K562 (cell line): Measurements from ENCODE around the gene IL18RAP. TPM values are rescaled to one million over a fixed set of nuclear protein-coding genes. Genes with fewer than 3 reads are reported as not detected.

Experiments
- COPS2 ChIP-seq: fragments of 450-650 bp; conservative IDR thresholded peaks from 2 replicates; pipeline ENCODE4 v1.6.1; 2016; ENCODE audit warnings: mild to moderate bottlenecking, moderate library complexity
- FIP1L1 ChIP-seq: fragments of 200-400 bp; formaldehyde crosslinking; IDR thresholded peaks from 2 replicates; pipeline ENCODE4 v1.6.1; 2018; ENCODE audit warnings: mild to moderate bottlenecking, low read depth, low read length; ENCODE audit not compliant: poor library complexity, severe bottlenecking
- GTF2E2 ChIP-seq: fragments of 200-800 bp; sonication (Bioruptor generic); IDR thresholded peaks from 2 replicates; pipeline ENCODE4 v1.6.1; 2016; ENCODE audit warnings: missing genetic modification characterization, missing compliant biosample characterization
- HCFC1 ChIP-seq: IDR thresholded peaks from 2 replicates; pipeline ENCODE4 v1.6.1; 2012; ENCODE audit warnings: low read depth, low read length, improper control_type of control experiment
- HMG20B ChIP-seq: fragments of 250-450 bp; sonication (Bioruptor Pico); IDR thresholded peaks from 2 replicates; pipeline ENCODE4 v1.5.0; 2021; ENCODE audit warnings: mild to moderate bottlenecking
- HSF4 ChIP-seq: fragments of 250-450 bp; sonication (Bioruptor Pico); IDR thresholded peaks from 2 replicates; pipeline ENCODE4 v2.1.2; 2022; ENCODE audit warnings: mild to moderate bottlenecking, moderate library complexity, borderline replicate concordance
- IFI16 ChIP-seq: fragments of 250-450 bp; sonication (Bioruptor Pico); IDR thresholded peaks from 2 replicates; pipeline ENCODE4 v2.1.2; 2022; ENCODE audit warnings: mild to moderate bottlenecking, inconsistent platforms
- NCOR1 ChIP-seq: fragments of 450-650 bp; IDR thresholded peaks from 2 replicates; pipeline ENCODE4 v1.6.1; 2016; ENCODE audit warnings: mild to moderate bottlenecking, moderate library complexity
- NEUROD1 ChIP-seq: fragments of 150-350 bp; IDR thresholded peaks from 2 replicates; pipeline ENCODE4 v1.6.1; 2014; ENCODE audit warnings: borderline replicate concordance, low read length, low read depth; ENCODE audit not compliant: partially characterized antibody
- NFE2 ChIP-seq: IDR thresholded peaks from 2 replicates; pipeline ENCODE4 v1.6.1; 2014; ENCODE audit warnings: antibody characterized with exemption, low read depth
- PPARD ChIP-seq: fragments of 250-450 bp; sonication (Bioruptor Pico); IDR thresholded peaks from 2 replicates; pipeline ENCODE4 v1.8.0; 2022; ENCODE audit warnings: inconsistent platforms, mild to moderate bottlenecking, moderate library complexity
- RAD51 ChIP-seq: fragments of 450-650 bp; IDR thresholded peaks from 2 replicates; pipeline ENCODE4 v1.7.1; 2016; ENCODE audit warnings: low read depth, mild to moderate bottlenecking, borderline replicate concordance
- SIN3A ChIP-seq, 2 experiments: fragments of 150-350 bp in 1 of 2; IDR thresholded peaks; 2 replicates each; pipeline ENCODE4 v1.6.1; 2011 to 2016; ENCODE audit warnings: borderline replicate concordance in 2 of 2, low read depth in 2 of 2, low read length in 2 of 2, mild to moderate bottlenecking in 2 of 2, moderate library complexity in 2 of 2; ENCODE audit not compliant: control insufficient read depth in 1 of 2
- SRF ChIP-seq, 2 experiments: fragments of 250-450, 450-650 bp in 1 of 2; sonication (Bioruptor Pico) in 1 of 2; sonication (generic) in 1 of 2; formaldehyde crosslinking; IDR thresholded peaks; 2 replicates each; pipeline versions ENCODE4 v1.5.0 to v1.5.1; 2020 to 2022; ENCODE audit warnings: mild to moderate bottlenecking in 1 of 2, missing genetic modification reagents in 1 of 2
- SRSF3 ChIP-seq: fragments of 200-400 bp; formaldehyde crosslinking; IDR thresholded peaks from 2 replicates; pipeline ENCODE4 v1.6.1; 2016; ENCODE audit warnings: mild to moderate bottlenecking, low read length, moderate library complexity; ENCODE audit not compliant: insufficient read depth
- STAG1 ChIP-seq: sonication (generic); formaldehyde crosslinking; IDR thresholded peaks from 2 replicates; pipeline ENCODE4 v1.5.0; 2020; ENCODE audit warnings: missing genetic modification reagents, borderline replicate concordance
- TAF15 ChIP-seq: fragments of 200-400 bp; formaldehyde crosslinking; IDR thresholded peaks from 2 replicates; pipeline ENCODE4 v1.6.1; 2017; ENCODE audit warnings: mild to moderate bottlenecking, low read depth, low read length, moderate library complexity
- TFAM ChIP-seq: fragments of 250-450 bp; sonication (Bioruptor Pico); conservative IDR thresholded peaks from 2 replicates; pipeline ENCODE4 v1.5.0; 2021; ENCODE audit warnings: mild to moderate bottlenecking, moderate library complexity
- U2AF1 ChIP-seq: fragments of 200-400 bp; formaldehyde crosslinking; optimal IDR thresholded peaks from 2 replicates; pipeline ENCODE3; 2017; ENCODE audit warnings: mild to moderate bottlenecking, low read depth, low read length, moderate library complexity
- U2AF2 ChIP-seq: fragments of 200-400 bp; formaldehyde crosslinking; optimal IDR thresholded peaks from 2 replicates; pipeline ENCODE3; 2017; ENCODE audit warnings: low read depth, mild to moderate bottlenecking, low read length
- YBX1 ChIP-seq: fragments of 450-650 bp; IDR thresholded peaks from 2 replicates; pipeline ENCODE4 v1.7.1; 2016; ENCODE audit warnings: mild to moderate bottlenecking
- ZEB2 ChIP-seq: fragments of 450-650 bp; IDR thresholded peaks from 2 replicates; pipeline ENCODE4 v1.6.1; 2016
- ZNF239 ChIP-seq: fragments of 250-450 bp; sonication (Bioruptor Pico); IDR thresholded peaks from 2 replicates; pipeline ENCODE4 v1.4.0; 2020; ENCODE audit warnings: mild to moderate bottlenecking
- polyA plus RNA-seq, 8 experiments: library from polyadenylated mRNA; depleted of rRNA in 4 of 8; stranded (reverse) in 5 of 8; unstranded in 3 of 8; fragments of >200 nt; fragmentation: Nextera tagmentation in 2 of 8; fragmentation: Illumina TruSeq in 1 of 8; extraction: Ambion mirVana in 2 of 8; extraction: Trizol in 1 of 8; gene quantifications; 2 replicates each; pipeline versions ENCODE4 v1.2.1 to v1.2.3, GENCODE V29; 2011 to 2014; ENCODE audit warnings: inconsistent platforms in 1 of 8, missing spikeins in 1 of 8
- total RNA-seq, 7 experiments: library from RNA; depleted of rRNA in 6 of 7; stranded (reverse); fragments of >200 nt in 6 of 7; fragmentation: Illumina TruSeq in 2 of 7; extraction: Trizol in 2 of 7; gene quantifications; 2 replicates each; pipeline versions ENCODE4 v1.2.1 to v1.2.3, GENCODE V29; 2011 to 2021; ENCODE audit warnings: low replicate concordance in 1 of 7
- TF ChIP-seq, protein P1 (sequence below): sonication (generic); formaldehyde crosslinking; IDR thresholded peaks from 2 replicates; pipeline ENCODE4 v1.8.0; 2022; ENCODE audit warnings: mild to moderate bottlenecking, missing genetic modification reagents, borderline replicate concordance
- TF ChIP-seq, protein P2 (sequence below): fragments of 250-450 bp; sonication (Bioruptor Pico); IDR thresholded peaks from 2 replicates; pipeline ENCODE4 v1.8.0; 2021; ENCODE audit warnings: moderate library complexity, mild to moderate bottlenecking, inconsistent platforms

IL18RAP gene
- total and polyA plus RNA-seq, 9 of the 15 experiments (the other 6 are each of a cell fraction or from before 2014, with no cell fraction given) = 1.1 to 20.5 (median 5.8) TPM

DNA sequence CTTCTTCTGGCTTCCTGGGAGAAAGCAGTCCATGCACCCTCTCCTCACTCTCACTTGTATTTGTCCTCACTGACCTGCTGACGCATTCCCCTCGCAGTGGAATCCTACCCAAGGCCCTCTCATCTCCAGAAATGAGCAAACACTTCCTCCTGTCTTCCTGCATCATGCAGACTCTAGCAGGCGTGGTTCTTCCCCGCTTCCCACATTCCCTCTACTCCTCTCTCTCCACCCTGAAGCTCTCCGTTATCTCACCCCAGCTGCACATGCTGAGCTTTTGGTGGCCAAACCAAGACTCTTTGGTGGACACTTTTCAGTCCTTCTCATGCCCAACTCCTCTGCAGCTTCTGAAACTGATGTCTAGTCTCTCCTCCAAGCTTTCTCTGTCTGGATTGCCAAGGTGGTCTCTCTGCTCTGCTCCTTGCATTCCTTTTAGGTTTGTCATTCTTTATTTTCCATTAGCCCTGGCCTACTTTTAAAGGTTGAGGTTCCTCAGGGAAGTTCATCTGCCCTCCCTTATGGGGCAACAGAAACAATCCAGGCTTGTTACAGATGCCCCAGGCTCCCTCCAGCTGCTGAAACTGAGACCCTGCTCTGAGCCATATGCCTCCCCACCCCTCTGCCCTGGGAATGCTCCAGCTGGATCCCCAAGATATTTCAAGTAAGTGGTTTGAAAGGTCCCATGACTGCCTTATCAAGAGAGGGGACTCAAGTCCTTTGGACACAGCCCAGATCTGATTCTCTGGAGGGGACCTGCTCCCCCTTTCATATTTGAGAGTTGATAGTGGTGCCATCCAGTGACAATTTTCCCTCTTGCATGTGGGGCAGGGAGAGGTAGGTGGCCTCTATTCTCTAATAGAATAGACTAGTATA lies 835 bp upstream of the IL18RAP start (continued):
- no peak for TF ChIP-seq FIP1L1
- no peak for TF ChIP-seq COPS2
- 0 out of 2 replicates have a peak, but pooled peaks have one; percentile 29 for TF ChIP-seq ZEB2
- no peak for TF ChIP-seq IFI16 (CRISPR knock-in tag)
- no peak for TF ChIP-seq TFAM (CRISPR knock-in tag)
- no peak for TF ChIP-seq HSF4
- TF ChIP-seq GTF2E2 (tag) = 0 out of 2 replicates have a peak, but pooled peaks have one; percentile 37
- TF ChIP-seq SIN3A (IDR thresholded peaks at IDR 0.05; ENCODE audit: borderline replicate concordance in 2 of 2, control insufficient read depth in 1 of 2, low read depth in 2 of 2, low read length in 2 of 2) = no peak
- TF ChIP-seq NCOR1 = peak; percentile 62
- no peak for TF ChIP-seq HMG20B (CRISPR knock-in tag)
- peak; percentile 37 for TF ChIP-seq NEUROD1
- TF ChIP-seq STAG1 (CRISPR knock-in tag) = no peak
- no peak for TF ChIP-seq HCFC1
- TF ChIP-seq SRF (CRISPR knock-in tag; IDR thresholded peaks at IDR 0.05) = no peak; a peak in 1 of 4 replicates
- TF ChIP-seq RAD51 = no peak
- TF ChIP-seq U2AF2 = no peak
- no peak for TF ChIP-seq YBX1
- no peak for TF ChIP-seq U2AF1
- TF ChIP-seq, protein P1, sequence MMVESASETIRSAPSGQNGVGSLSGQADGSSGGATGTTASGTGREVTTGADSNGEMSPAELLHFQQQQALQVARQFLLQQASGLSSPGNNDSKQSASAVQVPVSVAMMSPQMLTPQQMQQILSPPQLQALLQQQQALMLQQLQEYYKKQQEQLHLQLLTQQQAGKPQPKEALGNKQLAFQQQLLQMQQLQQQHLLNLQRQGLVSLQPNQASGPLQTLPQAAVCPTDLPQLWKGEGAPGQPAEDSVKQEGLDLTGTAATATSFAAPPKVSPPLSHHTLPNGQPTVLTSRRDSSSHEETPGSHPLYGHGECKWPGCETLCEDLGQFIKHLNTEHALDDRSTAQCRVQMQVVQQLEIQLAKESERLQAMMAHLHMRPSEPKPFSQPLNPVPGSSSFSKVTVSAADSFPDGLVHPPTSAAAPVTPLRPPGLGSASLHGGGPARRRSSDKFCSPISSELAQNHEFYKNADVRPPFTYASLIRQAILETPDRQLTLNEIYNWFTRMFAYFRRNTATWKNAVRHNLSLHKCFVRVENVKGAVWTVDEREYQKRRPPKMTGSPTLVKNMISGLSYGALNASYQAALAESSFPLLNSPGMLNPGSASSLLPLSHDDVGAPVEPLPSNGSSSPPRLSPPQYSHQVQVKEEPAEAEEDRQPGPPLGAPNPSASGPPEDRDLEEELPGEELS (CRISPR knock-in tag) = no peak
- peak; percentile 9; the same call in 1 of the 2 replicates for TF ChIP-seq ZNF239 (CRISPR knock-in tag)
- TF ChIP-seq, protein P2, sequence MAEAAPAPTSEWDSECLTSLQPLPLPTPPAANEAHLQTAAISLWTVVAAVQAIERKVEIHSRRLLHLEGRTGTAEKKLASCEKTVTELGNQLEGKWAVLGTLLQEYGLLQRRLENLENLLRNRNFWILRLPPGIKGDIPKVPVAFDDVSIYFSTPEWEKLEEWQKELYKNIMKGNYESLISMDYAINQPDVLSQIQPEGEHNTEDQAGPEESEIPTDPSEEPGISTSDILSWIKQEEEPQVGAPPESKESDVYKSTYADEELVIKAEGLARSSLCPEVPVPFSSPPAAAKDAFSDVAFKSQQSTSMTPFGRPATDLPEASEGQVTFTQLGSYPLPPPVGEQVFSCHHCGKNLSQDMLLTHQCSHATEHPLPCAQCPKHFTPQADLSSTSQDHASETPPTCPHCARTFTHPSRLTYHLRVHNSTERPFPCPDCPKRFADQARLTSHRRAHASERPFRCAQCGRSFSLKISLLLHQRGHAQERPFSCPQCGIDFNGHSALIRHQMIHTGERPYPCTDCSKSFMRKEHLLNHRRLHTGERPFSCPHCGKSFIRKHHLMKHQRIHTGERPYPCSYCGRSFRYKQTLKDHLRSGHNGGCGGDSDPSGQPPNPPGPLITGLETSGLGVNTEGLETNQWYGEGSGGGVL (CRISPR knock-in tag) = no peak
- no peak for TF ChIP-seq TAF15
- TF ChIP-seq SRSF3 = no peak
- no peak for TF ChIP-seq PPARD (CRISPR knock-in tag)
- TF ChIP-seq NFE2 = 0 out of 2 replicates have a peak, but pooled peaks have one; percentile 9
